Neutrophil (primary cell): ENCODE results near the gene ZNF618.

Source experiments
- H3K27ac ChIP-seq: fragments of 200-600 bp; sonication (generic); 2 replicates; pipeline ENCODE4 v1.5.1; 2016; ENCODE audit warnings: mild to moderate bottlenecking, moderate library complexity
- H3K27me3 ChIP-seq: fragments of 200-600 bp; sonication (generic); 2 replicates; pipeline ENCODE4 v1.6.0; 2016; ENCODE audit warnings: mild to moderate bottlenecking
- H3K36me3 ChIP-seq: fragments of 200-600 bp; sonication (generic); 2 replicates; pipeline ENCODE4 v1.5.1; 2017
- H3K4me1 ChIP-seq, 2 experiments: fragments of 200-600 bp in 1 of 2; sonication (generic) in 1 of 2; 1 replicate in 1 of 2; 2 replicates in 1 of 2; pipeline versions ENCODE4 v1.5.1 to v1.6.1; 2013 to 2016; ENCODE audit warnings: low read depth in 1 of 2, low read length in 1 of 2, mild to moderate bottlenecking in 1 of 2, moderate library complexity in 1 of 2; ENCODE audit not compliant: control insufficient read depth in 1 of 2, insufficient read depth in 1 of 2
- H3K4me3 ChIP-seq, 2 experiments: fragments of 200-600 bp in 1 of 2; sonication (generic) in 1 of 2; 1 replicate in 1 of 2; 2 replicates in 1 of 2; pipeline ENCODE4 v1.5.1; 2013 to 2016; ENCODE audit warnings: low read depth in 1 of 2, low read length in 1 of 2, mild to moderate bottlenecking in 1 of 2, moderate library complexity in 1 of 2
- H3K9me3 ChIP-seq: fragments of 200-600 bp; sonication (generic); 2 replicates; pipeline ENCODE4 v1.5.1; 2016
- CTCF ChIP-seq: fragments of 200-600 bp; sonication (generic); IDR thresholded peaks from 2 replicates; pipeline ENCODE4 v1.5.1; 2016; ENCODE audit warnings: antibody characterized with exemption

Gene ZNF618

GRCh38 chr9:114055894-114056293, 179.8 kb downstream of the ZNF618 start:
- Histone ChIP-seq H3K27ac (no peak overlapping the region), H3K4me1 (no peaks in the 10 kb centered on the region), H3K27me3 (no peaks in the 10 kb centered on the region), H3K36me3 (no peaks in the 10 kb centered on the region), H3K9me3 (no peaks in the 10 kb centered on the region), H3K4me3 (no peak overlapping the region)
- no peak for TF ChIP-seq CTCF

GRCh38 chr9:114056527-114056926, 180.4 kb downstream of the ZNF618 start:
- no peaks in the 10 kb centered on the region for H3K9me3 ChIP-seq
- no peak for TF ChIP-seq CTCF
- H3K27me3 ChIP-seq, result no peaks in the 10 kb centered on the region
- H3K36me3 ChIP-seq, result no peaks in the 10 kb centered on the region
- no peaks in the 10 kb centered on the region for H3K4me1 ChIP-seq
- no peak overlapping the region for H3K4me3 ChIP-seq
- H3K27ac ChIP-seq, result no peak overlapping the region

GRCh38 chr9:114057161-114057885, 181.2 kb downstream of the ZNF618 start:
- Histone ChIP-seq H3K27me3 (no peaks in the 10 kb centered on the region), H3K4me1 (no peaks in the 10 kb centered on the region), H3K27ac (no peak overlapping the region), H3K4me3 (no peak overlapping the region), H3K36me3 (no peaks in the 10 kb centered on the region), H3K9me3 (no peaks in the 10 kb centered on the region)
- no peak for TF ChIP-seq CTCF

GRCh38 chr9:114058688-114059046, 182.6 kb downstream of the ZNF618 start:
- Histone ChIP-seq H3K4me3 (no peak overlapping the region), H3K4me1 (no peaks in the 10 kb centered on the region), H3K27ac (no peak overlapping the region), H3K9me3 (no peaks in the 10 kb centered on the region), H3K27me3 (no peaks in the 10 kb centered on the region), H3K36me3 (no peaks in the 10 kb centered on the region)
- no peak for TF ChIP-seq CTCF

- H3K36me3 ChIP-seq, result no peaks in the 10 kb centered on the region
- H3K27ac ChIP-seq, result no peak overlapping the region
- no peaks in the 10 kb centered on the region for H3K9me3 ChIP-seq
- H3K27me3 ChIP-seq, result no peaks in the 10 kb centered on the region
- no peak for TF ChIP-seq CTCF
- H3K4me1 ChIP-seq, result no peaks in the 10 kb centered on the region
- H3K4me3 ChIP-seq, result no peak overlapping the region
Observed at GRCh38 chr9:114059047-114059803, 183.1 kb downstream of the ZNF618 start.
